Measurements from ENCODE around the gene HSPA12A.

HSPA12A gene

DNA sequence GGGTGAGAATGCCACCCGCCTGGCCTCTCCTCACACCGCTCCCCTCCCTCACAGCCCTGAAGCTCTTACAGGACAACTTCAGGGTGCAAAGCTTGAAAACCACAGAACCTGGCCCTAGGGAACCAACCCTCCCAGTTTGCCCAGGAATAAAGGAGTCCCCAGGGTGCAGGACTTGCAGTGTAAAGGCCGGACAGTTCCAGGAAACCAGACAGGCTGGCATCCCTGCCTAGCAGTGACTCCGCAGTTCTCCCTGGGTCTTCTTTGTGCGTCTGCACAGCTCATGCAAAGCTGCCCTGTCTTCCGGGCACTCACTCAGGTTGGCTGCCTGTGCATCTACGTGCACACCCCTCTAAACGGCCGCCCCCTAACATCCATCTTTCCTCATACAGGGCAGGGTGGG is 36.1 kb downstream of the HSPA12A start:
- intact Hi-C loops (cut with DNase I): no loop called here
- DNase-seq: no peak

- DNase-seq: no peak
- intact Hi-C loops (cut with DNase I): no loop called here
These were observed 36.9 kb downstream of the HSPA12A start for GRCh38 chr10:116705498-116705897.

DNA sequence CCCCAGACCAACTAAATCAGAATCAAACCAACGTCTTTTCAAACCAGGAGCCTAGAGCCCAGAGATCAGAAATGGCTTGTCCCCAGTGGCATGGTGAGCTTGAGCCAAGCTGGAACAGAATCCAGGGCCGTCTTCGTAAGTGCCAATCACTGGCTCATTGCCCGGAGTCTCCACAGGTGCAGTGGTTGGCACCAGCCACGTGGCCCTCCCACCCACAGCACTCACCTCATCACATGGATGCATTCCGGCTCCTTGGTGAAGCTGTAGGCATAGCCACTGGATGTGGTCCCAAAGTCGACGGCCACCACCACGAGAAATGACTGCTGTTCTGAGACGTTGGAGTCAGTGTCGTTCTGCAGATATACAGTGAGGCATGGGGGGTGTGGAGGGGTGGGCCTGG is 37.4 kb downstream of the HSPA12A start:
- no peak for DNase-seq
- intact Hi-C loops (cut with DNase I): no loop called here

GRCh38 chr10:116702165-116702564 is 40.2 kb downstream of the HSPA12A start:
- DNase-seq: no peak
- intact Hi-C loops (cut with DNase I): no loop called here

- intact Hi-C loops (cut with DNase I): no loop called here
- DNase-seq: no peak
These were observed 42.8 kb downstream of the HSPA12A start for GRCh38 chr10:116699471-116700150.

GRCh38 chr10:116699049-116699448 is 43.3 kb downstream of the HSPA12A start:
- DNase-seq: peak in 9 of 42 donors; percentile 20 to 59 (median 35)
- intact Hi-C loops (cut with DNase I): no loop called here

DNA sequence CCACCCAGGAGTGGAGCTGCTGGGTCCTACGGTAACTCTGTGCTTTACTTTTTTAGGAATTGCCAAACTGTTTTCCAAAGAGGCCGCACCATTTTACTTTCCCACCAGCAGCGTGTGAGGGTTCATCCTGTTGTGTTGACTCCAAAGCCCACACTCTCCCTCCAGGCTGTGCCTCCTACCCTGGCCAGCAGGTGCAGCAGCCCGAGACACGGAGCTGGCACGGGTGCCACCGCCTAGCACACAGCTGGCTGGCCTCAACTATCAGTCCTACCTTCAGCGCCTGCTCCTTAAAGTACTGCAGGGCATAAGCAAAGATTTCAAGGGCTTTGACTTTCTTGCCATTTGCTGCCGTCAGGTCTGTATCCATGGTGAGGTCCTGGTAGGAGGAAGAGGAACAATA is 44.0 kb downstream of the HSPA12A start:
- intact Hi-C loops (cut with DNase I): no loop called here
- DNase-seq: no peak

DNA sequence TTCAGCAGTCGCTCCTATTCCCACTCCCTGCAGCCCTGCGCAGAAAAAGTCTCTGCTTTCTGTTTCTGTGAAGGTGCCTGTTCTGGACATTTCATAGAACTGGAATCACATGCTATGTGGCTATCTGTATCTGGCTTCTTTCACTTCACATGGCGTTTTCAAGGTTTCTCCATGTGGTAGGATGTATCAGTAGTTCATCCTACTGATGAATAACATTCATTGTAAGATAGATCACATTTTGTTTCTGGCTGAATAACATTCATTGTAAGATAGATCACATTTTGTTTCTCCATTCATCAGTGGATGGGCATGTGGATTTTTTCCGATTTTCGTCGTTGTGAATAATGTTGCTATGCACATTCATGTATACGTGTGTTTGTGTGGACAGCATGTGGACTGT is 44.5 kb downstream of the HSPA12A start:
- intact Hi-C loops (cut with DNase I): no loop called here
- DNase-seq: peak in 1 of 42 donors; percentile 24

GRCh38 chr10:116696919-116697318 is 45.4 kb downstream of the HSPA12A start:
- no peak for DNase-seq
- intact Hi-C loops (cut with DNase I): no loop called here

- no peak for DNase-seq
- intact Hi-C loops (cut with DNase I): loop anchor here (5.0 kb wide), 2 partner anchors 72 to 92 kb away; no protein-coding TSS in a partner anchor
These were observed 47.5 kb downstream of the HSPA12A start for GRCh38 chr10:116694927-116695268.

DNA sequence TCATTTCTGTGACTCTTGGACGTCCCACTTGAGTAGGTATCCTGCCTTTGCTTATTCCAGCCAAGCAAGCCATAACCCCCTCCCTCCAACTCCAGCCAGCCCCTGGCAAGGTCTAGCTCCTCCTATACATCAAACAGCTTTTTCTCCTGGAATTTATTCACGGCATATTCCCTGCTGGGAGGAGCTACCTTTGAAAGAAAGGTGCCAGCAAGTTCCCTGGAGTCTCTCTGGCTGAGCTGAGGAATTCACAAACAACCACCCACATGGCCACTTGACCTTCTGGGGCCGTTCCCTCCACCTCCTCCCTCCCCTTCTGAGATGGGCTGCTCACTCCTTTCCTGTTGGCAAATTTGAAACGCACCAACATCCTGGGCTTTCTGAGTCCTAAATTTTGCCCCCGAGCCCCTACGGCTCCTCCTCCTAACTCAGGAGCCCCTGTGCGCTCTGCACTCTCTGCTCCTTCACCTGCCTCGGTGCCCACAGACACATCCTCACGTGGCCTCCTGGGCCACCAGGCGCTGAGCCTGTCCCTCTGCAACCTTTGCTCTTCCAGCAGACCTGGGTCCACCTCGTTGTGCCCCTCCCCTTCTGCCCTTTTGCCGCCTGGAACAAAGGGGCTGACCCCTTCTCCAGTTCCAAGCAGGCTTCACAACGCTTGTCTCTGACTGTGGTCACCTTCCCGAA is 48.0 kb downstream of the HSPA12A start:
- intact Hi-C loops (cut with DNase I): loop anchor here (5.0 kb wide), 2 partner anchors 73 to 93 kb away; no protein-coding TSS in a partner anchor
- DNase-seq: no peak

DNA sequence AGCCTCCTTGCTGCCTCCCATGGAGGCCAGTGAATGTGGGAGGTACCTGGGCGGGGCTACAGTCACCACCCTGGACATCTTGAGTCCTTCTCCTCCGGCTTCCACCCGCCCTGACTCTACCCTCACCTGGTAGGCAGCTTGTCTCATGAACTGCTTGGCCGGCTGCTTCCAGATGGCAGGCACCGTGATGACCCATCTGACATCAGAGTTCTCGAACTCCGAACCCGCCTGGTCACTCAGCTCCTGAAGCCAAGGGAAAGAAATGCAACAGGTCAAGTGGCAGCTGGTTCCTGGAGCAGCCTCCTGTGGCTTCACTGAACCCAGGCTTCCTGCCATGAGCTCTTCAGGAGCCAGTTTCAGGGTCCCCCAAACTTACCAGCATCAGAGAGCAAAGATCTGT is 50.1 kb downstream of the HSPA12A start:
- no peak for DNase-seq
- intact Hi-C loops (cut with DNase I): loop anchor here (5.0 kb wide), 2 partner anchors 75 to 95 kb away; no protein-coding TSS in a partner anchor

- intact Hi-C loops (cut with DNase I): loop anchor here (5.0 kb wide), 2 partner anchors 76 to 96 kb away; no protein-coding TSS in a partner anchor
- peak in 4 of 42 donors; percentile 14 to 35 (median 20) for DNase-seq
These were observed 50.7 kb downstream of the HSPA12A start for GRCh38 chr10:116691635-116692034.

DNA sequence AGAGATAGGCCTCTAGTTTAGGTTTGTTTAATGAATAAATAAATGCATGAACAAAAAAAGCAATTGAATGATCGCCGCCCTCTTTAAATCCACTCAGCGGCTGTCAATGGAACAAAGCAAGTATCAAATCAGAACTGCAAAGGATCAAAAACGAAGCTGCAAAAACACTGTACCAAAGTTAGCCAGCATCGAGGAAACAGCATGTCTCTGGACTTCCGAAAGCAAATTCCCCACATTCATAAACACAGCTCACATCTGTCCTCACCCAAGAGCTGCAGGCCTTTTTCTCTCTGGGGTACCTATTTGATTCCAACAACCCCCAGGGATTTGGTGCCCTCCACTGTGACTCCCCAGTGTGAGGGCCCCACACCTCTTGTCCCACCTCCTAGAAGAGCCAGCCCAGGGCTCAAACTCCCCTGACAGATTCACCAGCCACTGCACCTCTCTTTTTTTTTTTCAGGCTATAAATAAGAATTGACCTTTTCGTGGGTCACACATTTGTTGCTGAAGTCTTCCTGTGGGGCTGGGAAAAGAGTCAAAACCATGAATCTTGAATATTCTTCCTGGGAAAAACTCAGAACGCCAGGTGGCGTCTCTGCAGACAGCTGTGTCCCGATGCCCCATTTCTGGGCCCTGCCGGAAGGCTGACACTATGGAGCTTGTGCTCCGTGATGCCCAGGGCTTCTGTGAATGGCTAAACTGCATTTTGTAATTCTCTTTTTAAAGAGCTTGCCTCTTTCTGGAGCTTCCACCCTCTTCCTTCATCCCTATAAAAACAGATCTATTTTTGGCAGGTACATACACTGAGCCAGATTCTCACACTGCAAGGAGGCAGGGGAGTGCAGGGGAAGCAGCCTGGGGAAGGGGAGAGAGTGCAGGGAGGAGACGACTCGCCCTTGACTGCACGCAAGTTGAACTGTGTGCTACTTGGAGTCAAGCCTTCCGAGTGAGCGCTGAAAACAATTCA is 51.7 kb downstream of the HSPA12A start:
- peak; percentile 32 to 89 (median 72) for DNase-seq
- intact Hi-C loops (cut with DNase I): loop anchor here (5.0 kb wide), 2 partner anchors 77 to 97 kb away; no protein-coding TSS in a partner anchor

- intact Hi-C loops (cut with DNase I): loop anchor here (5.0 kb wide), 2 partner anchors 78 to 98 kb away; no protein-coding TSS in a partner anchor
- DNase-seq: no peak
These were observed 52.6 kb downstream of the HSPA12A start for GRCh38 chr10:116689744-116690143.

GRCh38 chr10:116688741-116689495 is 53.4 kb downstream of the HSPA12A start:
- DNase-seq: no peak
- intact Hi-C loops (cut with DNase I): no loop called here

GRCh38 chr10:116688241-116688711 is 54.1 kb downstream of the HSPA12A start:
- intact Hi-C loops (cut with DNase I): no loop called here
- DNase-seq: peak in 14 of 42 donors; percentile 13 to 70 (median 44)

GRCh38 chr10:116687633-116688032 is 54.7 kb downstream of the HSPA12A start:
- intact Hi-C loops (cut with DNase I): no loop called here
- DNase-seq: no peak

DNA sequence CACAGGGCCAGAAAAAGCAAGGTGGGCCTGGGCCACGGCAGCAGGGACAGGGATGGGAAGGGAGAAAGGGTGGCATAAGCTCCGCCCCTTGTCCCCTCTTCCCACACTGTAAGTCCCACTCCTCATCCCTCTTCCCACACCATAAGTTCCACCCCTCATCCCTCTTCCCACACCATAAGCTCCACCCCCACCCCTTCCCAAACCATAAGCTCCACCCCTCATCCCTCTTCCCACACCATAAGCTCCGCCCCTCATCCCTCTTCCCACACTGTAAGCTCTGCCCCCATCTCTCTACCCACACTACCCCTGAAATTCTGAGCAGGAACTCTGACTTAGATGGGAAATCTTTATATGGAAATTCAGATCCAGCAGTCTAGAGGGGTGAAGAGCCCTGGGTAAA is 55.7 kb downstream of the HSPA12A start:
- intact Hi-C loops (cut with DNase I): no loop called here
- DNase-seq: no peak

Data from head of caudate nucleus (tissue), 42 donors.